NCI-H748 (cell line): ENCODE data around the gene COL24A1.

Source experiments
- DNase-seq: peaks from one replicate; lab custom pipeline; 2025; ENCODE audit not compliant: unreplicated experiment; lab: John Stamatoyannopoulos, UW

The COL24A1 gene

DNA sequence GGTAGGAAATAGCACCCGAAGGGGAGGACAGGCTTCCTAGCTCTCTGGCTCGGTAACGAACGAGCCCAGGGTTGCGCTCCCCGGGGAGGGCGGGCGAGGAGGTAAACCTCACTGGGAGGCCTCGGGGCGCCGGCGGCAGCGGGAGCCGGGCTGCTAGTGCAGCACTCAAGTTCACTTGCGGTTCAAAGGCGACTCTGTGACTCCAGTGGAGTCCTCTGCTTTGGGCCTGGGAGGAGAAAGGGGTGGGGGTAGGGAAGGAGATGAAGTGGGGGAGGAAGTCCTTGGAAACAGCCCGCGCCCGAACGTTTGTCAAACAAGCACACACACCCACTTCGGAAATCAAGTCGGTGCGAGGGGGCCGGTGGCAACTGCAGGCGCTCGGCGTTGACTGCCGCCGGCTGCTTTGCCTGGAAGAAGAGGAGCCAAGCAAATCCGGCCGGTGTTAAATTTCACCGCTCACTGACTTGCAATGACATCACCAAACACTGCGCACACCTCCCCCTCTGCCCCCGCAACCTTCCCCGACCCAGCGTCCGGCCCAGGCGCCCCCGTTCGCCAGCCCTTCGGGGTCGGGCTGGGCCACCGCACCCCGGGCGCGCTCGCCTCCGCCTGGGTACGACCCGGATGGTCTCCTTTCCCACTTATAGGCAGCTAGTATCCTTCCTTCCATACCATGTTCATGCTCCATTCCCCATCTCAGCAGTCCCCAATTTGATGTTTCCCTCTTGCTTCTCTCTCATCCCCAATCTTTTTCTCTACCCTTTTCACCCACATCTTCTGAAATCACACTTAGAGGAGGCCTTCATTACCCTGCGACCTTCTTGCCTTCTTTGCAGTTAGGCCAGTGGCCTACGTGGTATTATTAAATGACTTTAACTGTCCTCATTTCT, at the start of gene COL24A1:
COL24A1 (minus strand) TSS at position 207 of the 890 bp plus-strand sequence. CDS start 376 bp downstream, outside the sequence.
- DNase-seq: peak; percentile 59

- no peak for DNase-seq
These were observed 49.2 kb upstream of the COL24A1 start for GRCh38 chr1:86205741-86206140.

GRCh38 chr1:86202552-86203340, 46.2 kb upstream of the COL24A1 start:
- no peak for DNase-seq

- DNase-seq: no peak
These were observed 44.7 kb upstream of the COL24A1 start for GRCh38 chr1:86201311-86201710.

GRCh38 chr1:86200901-86201300, 44.3 kb upstream of the COL24A1 start:
- no peak for DNase-seq

DNA sequence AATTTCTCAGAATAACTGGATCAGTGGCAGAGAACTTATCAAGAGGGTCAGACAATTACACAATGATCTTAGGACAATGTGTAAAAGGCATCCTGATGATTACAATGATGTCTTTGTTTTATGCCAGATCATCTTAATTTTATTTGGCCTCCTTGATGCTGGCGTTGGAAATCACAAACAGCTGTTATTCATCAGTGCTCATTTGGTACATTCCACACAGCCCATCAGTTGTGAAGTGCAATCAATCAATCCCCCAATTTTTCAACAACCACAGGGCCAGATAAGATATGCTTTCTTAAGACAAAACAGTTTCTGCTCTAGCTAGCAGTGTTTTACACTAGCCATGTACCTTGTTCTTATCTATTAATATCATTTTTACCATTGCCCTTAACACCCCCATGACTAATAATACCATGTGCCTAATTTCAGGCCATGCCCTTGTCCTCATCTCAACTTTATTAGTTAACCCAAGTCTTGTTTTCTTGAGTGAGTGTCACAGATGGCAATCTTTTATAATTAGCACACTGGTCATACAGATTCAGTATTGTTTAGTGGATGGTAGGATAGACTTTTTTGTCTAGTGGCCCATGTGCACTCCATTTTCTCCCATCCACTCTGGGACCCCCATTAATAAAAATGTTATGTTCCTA, 40.8 kb upstream of the COL24A1 start:
- no peak for DNase-seq

- DNase-seq: peak; percentile 15
These were observed 38.7 kb upstream of the COL24A1 start for GRCh38 chr1:86195281-86195680.

DNA sequence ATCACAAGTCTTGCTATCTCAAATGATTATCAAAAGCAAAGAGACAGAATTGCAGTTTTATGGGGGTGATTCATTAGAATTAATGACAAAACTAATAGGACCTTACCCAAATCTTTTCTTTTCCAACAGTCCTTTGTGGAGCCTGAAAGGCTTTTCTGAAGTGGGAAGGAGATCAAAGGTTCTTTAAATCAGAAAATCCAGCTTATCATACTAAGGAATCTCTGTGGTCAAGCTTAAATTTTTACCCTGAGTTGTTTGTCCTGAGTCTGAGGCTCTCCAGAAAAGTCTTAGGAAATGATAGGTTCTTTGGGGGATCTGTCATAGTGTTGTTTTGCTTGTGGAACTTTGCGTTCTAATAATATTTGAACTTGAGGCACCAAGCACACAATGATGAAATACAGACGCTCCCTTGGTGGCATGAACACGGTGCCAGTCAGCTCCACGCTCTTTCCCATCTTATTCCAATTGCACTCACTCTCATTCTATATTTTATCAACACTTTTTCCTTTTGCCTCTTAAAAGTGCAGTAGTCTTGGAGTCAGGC, 38.0 kb upstream of the COL24A1 start:
- no peak for DNase-seq

DNA sequence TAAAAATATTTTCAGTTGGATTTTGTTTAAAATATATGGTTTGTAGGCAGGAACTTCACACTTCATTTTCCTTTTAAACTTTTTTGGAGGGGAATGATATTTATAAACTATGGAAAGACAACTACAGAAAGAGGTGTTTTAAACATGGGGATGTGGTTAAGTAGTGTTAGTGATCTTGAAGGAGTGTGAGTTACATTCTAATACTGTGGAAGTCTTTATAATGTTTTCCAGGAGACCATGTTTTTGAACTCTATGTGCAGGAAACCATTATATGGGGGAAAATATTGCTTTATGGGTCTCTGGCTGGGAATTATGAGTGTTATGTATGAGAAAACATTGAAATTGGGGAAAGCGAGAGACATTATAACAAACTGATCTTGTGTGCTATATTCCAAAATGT, 35.8 kb upstream of the COL24A1 start:
- DNase-seq: no peak

DNA sequence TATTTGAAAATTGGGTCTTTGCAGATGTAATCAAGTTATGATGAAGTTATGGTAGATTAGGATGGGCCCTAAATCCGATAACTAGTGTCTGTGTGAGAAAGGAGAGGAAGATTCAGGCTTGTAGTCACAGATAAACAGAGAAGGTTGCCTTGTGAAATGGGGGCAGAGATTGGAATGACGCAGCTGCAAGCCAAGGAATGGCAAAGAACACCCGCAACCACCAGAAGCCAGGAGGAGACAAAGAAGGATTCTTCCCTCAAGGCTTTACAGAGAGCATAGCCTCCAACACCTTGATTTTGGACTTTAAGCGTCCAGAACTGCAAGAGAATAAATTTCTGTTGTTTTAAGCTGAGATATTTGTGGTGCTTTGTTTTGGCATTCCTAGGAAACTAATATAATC, 35.4 kb upstream of the COL24A1 start:
- no peak for DNase-seq

- no peak for DNase-seq
These were observed 34.3 kb upstream of the COL24A1 start for GRCh38 chr1:86190873-86191272.

DNA sequence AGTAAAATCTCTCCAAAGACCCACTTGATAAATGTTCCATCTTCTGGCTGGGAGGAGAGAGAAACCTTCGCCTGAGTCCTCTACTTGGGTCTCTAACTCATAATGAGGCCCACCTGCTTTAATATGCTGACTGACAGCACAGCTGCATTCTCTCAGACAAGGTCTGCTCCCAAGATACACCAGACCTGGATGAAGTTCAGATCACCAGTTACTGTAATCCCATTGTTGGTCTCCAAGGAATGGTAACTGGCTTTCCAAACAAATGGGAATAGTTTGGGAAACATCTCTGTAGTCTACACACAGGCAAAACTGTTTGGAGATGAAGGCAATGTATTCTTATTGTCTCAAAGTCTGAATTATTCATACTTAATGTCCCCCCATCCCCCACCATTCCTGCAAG, 27.9 kb upstream of the COL24A1 start:
- no peak for DNase-seq

GRCh38 chr1:86183810-86184209, 27.2 kb upstream of the COL24A1 start:
- no peak for DNase-seq

GRCh38 chr1:86176226-86176625, 19.7 kb upstream of the COL24A1 start:
- no peak for DNase-seq

DNA sequence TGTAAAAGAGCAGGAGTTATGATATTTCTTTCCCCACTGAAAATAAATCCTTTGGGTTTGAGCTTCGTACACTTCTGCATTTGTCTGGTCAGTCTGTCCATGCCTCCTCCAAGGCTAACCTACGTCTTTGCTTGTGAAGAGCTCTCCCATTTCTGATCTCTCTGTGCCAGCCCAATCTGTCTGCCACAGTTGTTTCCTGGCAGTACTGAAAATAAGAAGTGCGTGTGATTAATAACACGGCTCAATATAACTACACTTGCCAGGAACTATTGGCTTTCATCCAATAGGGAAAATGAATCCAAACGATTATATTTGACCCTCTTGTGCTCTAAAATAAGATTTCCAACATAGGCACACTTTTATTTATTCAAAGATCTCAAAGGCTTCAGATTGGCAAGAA, 19.2 kb upstream of the COL24A1 start:
- DNase-seq: no peak

GRCh38 chr1:86169625-86170024, 13.1 kb upstream of the COL24A1 start:
- DNase-seq: no peak

DNA sequence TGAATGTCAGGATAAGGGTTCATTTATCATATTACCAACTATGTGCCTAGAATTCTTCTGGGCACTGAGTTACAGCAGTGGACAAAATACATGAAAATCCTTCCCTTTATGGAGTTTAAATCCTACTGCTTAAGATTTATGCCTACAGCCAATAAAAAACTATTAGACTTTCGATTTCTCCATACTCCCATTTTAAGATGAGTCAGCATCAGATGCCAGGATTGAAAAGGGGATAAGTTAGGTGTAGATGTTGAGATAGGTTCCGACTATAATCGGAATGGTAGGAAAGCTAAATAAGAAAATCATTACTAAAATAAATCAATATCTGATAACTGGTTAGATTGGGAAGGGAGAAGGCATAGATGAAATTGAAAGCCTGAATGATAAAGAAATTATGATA, 3.2 kb upstream of the COL24A1 start:
- no peak for DNase-seq

GRCh38 chr1:86155807-86156565, 586 bp downstream of the COL24A1 start:
- peak; percentile 34 for DNase-seq

GRCh38 chr1:86155051-86155806, 1.3 kb downstream of the COL24A1 start:
- no peak for DNase-seq

GRCh38 chr1:86154571-86155050, 2.0 kb downstream of the COL24A1 start:
- DNase-seq: no peak
